ENCODE data around the gene RLF. TPM values are rescaled to one million over a fixed set of nuclear protein-coding genes. Genes with fewer than 3 reads are reported as not detected.

The RLF gene
- total RNA-seq, 1 experiment from 2014 or later: 15.5 TPM

- Histone ChIP-seq H2AFZ (no peak overlapping the region), H3K9me3 (ENCODE audit: insufficient read depth, low read depth) (peaks cover 12% of the 10 kb centered on the region; the same call in 1 of the 2 replicates), H3K27ac (peak overlapping the region; percentile 89), H3K27me3 (ENCODE audit: insufficient read depth, low read depth) (no peaks in the 10 kb centered on the region), H3K9me2 (ENCODE audit: insufficient read depth) (no peaks in the 10 kb centered on the region), H4K20me1 (ENCODE audit: insufficient read depth) (no peaks in the 10 kb centered on the region), H3K4me1 (replicated peaks; ENCODE audit: insufficient read depth) (peaks cover 61% of the 10 kb centered on the region), H3K79me2 (ENCODE audit: low read depth) (no peaks in the 10 kb centered on the region), H3K36me3 (ENCODE audit: low read depth) (no peaks in the 10 kb centered on the region), H3F3A (ENCODE audit: insufficient read depth, low read depth) (peaks cover 46% of the 10 kb centered on the region), H3K4me2 (peak overlapping the region; percentile 72), H3K4me3 (peak overlapping the region; percentile 28; the same call in 1 of the 2 replicates)
- BruUV-seq (replicated peaks): no TSS peak
- POLR2A ChIA-PET (ENCODE audit: unreplicated experiment): interaction anchor here (0.6 kb wide), 2 partner anchors 11 to 296 kb away, joined by 3 to 8 read pairs; no protein-coding TSS in a partner anchor
- CTCF ChIA-PET: interaction anchor here (0.7 to 2.5 kb wide), 4 partner anchors 11 to 342 kb away, joined by 3 to 9 read pairs (median 4); partner anchors contain the start of gene PPT1
- DNase-seq: peak; percentile 44 to 78
- intact Hi-C loops (cut with micrococcal nuclease; ENCODE audit: unreplicated experiment): loop anchor here (5.0 kb wide), 1 partner anchor 175 kb away; the partner anchor contains the start of gene COL9A2
- no peak for TF ChIP-seq EZH2 (IDR thresholded peaks at IDR 0.05; ENCODE audit: low read depth)
- TF ChIP-seq CTCF (conservative IDR thresholded peaks at IDR 0.05): no peak
These were observed 19.2 kb upstream of the RLF start for GRCh38 chr1:40141878-40142535.

- intact Hi-C loops (cut with micrococcal nuclease; ENCODE audit: unreplicated experiment): loop anchor here (1.0 to 5.0 kb wide), 4 partner anchors 60 to 260 kb away; partner anchors contain the start of gene COL9A2
- Histone ChIP-seq H3K9me2 (ENCODE audit: insufficient read depth) (no peaks in the 10 kb centered on the region), H4K20me1 (ENCODE audit: insufficient read depth) (no peaks in the 10 kb centered on the region), H3K4me3 (no peak overlapping the region), H3K36me3 (ENCODE audit: low read depth) (no peaks in the 10 kb centered on the region), H3K79me2 (ENCODE audit: low read depth) (no peaks in the 10 kb centered on the region), H3K27ac (no peak overlapping the region), H3K4me2 (peak overlapping the region; percentile 50), H3F3A (ENCODE audit: insufficient read depth, low read depth) (peaks cover 34% of the 10 kb centered on the region), H3K4me1 (replicated peaks; ENCODE audit: insufficient read depth) (peaks cover 55% of the 10 kb centered on the region), H3K9me3 (ENCODE audit: insufficient read depth, low read depth) (no peaks in the 10 kb centered on the region), H2AFZ (peak overlapping the region; percentile 49), H3K27me3 (ENCODE audit: insufficient read depth, low read depth) (no peaks in the 10 kb centered on the region)
- CTCF ChIA-PET: interaction anchor here (0.5 to 2.5 kb wide), 28 partner anchors 9 to 453 kb away, joined by 3 to 29 read pairs (median 5); partner anchors contain the start of genes PPT1, RLF and SMAP2
- POLR2A ChIA-PET (ENCODE audit: unreplicated experiment): interaction anchor here (0.5 to 0.7 kb wide), 7 partner anchors 9 to 1370 kb away, joined by 3 to 10 read pairs (median 4); no protein-coding TSS in a partner anchor
- BruUV-seq (replicated peaks): no TSS peak
- TF ChIP-seq CTCF (conservative IDR thresholded peaks at IDR 0.05) (peak; percentile 84), EZH2 (IDR thresholded peaks at IDR 0.05; ENCODE audit: low read depth) (no peak)
- peak; percentile 67 to 73 for DNase-seq
These were observed 17.2 kb upstream of the RLF start for GRCh38 chr1:40143891-40144575.

- POLR2A ChIA-PET (ENCODE audit: unreplicated experiment): no interaction called here
- no TSS peak for BruUV-seq (replicated peaks)
- H3K79me2 ChIP-seq (ENCODE audit: low read depth): no peaks in the 10 kb centered on the region
- CTCF ChIA-PET: interaction anchor here (0.6 to 3.9 kb wide), 7 partner anchors 8 to 416 kb away, joined by 3 to 40 read pairs (median 8); no protein-coding TSS in a partner anchor
- no peak for DNase-seq
- no peaks in the 10 kb centered on the region for H3K9me3 ChIP-seq (ENCODE audit: insufficient read depth, low read depth)
- no peak overlapping the region for H2AFZ ChIP-seq
- H3F3A ChIP-seq (ENCODE audit: insufficient read depth, low read depth): peaks cover 14% of the 10 kb centered on the region
- H3K27ac ChIP-seq: no peak overlapping the region
- H3K27me3 ChIP-seq (ENCODE audit: insufficient read depth, low read depth): no peaks in the 10 kb centered on the region
- no peak for TF ChIP-seq EZH2 (IDR thresholded peaks at IDR 0.05; ENCODE audit: low read depth)
- no peak for TF ChIP-seq CTCF (conservative IDR thresholded peaks at IDR 0.05)
- intact Hi-C loops (cut with micrococcal nuclease; ENCODE audit: unreplicated experiment): loop anchor here (2.0 kb wide), 1 partner anchor 67 kb away; no protein-coding TSS in a partner anchor
- no peak overlapping the region for H3K4me2 ChIP-seq
- no peak overlapping the region for H3K4me3 ChIP-seq
- peaks cover 20% of the 10 kb centered on the region for H3K4me1 ChIP-seq (replicated peaks; ENCODE audit: insufficient read depth)
- no peaks in the 10 kb centered on the region for H4K20me1 ChIP-seq (ENCODE audit: insufficient read depth)
- no peaks in the 10 kb centered on the region for H3K36me3 ChIP-seq (ENCODE audit: low read depth)
- no peaks in the 10 kb centered on the region for H3K9me2 ChIP-seq (ENCODE audit: insufficient read depth)
These were observed 9.6 kb upstream of the RLF start for GRCh38 chr1:40151457-40152079.

Measured in PC-9 (cell line).